ENCODE data around the gene HS3ST2.

The HS3ST2 gene

DNA sequence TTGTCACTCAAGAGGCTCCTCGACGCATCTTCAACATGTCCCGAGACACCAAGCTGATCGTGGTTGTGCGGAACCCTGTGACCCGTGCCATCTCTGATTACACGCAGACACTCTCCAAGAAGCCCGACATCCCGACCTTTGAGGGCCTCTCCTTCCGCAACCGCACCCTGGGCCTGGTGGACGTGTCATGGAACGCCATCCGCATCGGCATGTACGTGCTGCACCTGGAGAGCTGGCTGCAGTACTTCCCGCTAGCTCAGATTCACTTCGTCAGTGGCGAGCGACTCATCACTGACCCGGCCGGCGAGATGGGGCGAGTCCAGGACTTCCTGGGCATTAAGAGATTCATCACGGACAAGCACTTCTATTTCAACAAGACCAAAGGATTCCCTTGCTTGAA, 101.0 kb downstream of the HS3ST2 start:
- H3K9ac ChIP-seq (ENCODE audit: low read length in 5 of 5): no peak overlapping the region
- peaks cover 0 to 4% (median 0%) of the 10 kb centered on the region in 5 donors for H3K4me1 ChIP-seq (ENCODE audit: control insufficient read depth in 5 of 5, insufficient read depth in 5 of 5, low read length in 5 of 5)
- no peak overlapping the region for H3K4me3 ChIP-seq (ENCODE audit: low read depth in 1 of 5, low read length in 5 of 5)
- no peak overlapping the region for H3K27ac ChIP-seq (ENCODE audit: low read depth, low read length)
- no peaks in the 10 kb centered on the region for H3K36me3 ChIP-seq (ENCODE audit: control insufficient read depth in 5 of 5, insufficient read depth in 5 of 5, low read length in 5 of 5)
- H3K9me3 ChIP-seq (ENCODE audit: control insufficient read depth in 5 of 5, low read length in 5 of 5): no peaks in the 10 kb centered on the region
- H3K27me3 ChIP-seq (ENCODE audit: control insufficient read depth in 5 of 5, insufficient read depth in 4 of 5, low read length in 5 of 5): peaks cover 0 to 12% (median 0%) of the 10 kb centered on the region in 5 donors

DNA sequence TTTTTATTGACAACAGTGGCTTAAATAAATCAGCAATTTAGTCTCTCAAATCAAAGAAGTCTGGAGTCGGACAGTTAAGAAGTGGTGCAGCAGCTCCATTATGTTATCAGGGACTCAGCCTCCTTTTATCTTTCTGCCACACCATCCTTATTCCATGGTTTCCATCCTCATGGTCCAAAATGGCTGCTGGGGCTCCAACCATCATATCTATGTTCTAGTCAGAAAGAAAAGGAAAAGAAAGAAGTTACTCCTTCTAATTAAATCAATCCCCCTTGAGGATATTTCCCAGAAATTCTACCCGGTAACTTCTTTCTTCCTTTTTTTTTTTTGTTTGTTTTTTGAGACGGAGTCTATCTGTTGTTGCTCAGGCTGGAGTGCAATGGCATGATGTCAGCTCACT, 109.5 kb downstream of the HS3ST2 start:
- Histone ChIP-seq H3K4me3 (ENCODE audit: low read depth in 1 of 5, low read length in 5 of 5) (no peak overlapping the region), H3K27ac (ENCODE audit: low read depth, low read length) (no peak overlapping the region), H3K4me1 (ENCODE audit: control insufficient read depth in 5 of 5, insufficient read depth in 5 of 5, low read length in 5 of 5) (no peaks in the 10 kb centered on the region), H3K27me3 (ENCODE audit: control insufficient read depth in 5 of 5, insufficient read depth in 4 of 5, low read length in 5 of 5) (peaks cover 0 to 19% (median 5%) of the 10 kb centered on the region in 5 donors), H3K36me3 (ENCODE audit: control insufficient read depth in 5 of 5, insufficient read depth in 5 of 5, low read length in 5 of 5) (no peaks in the 10 kb centered on the region), H3K9me3 (ENCODE audit: control insufficient read depth in 5 of 5, low read length in 5 of 5) (no peaks in the 10 kb centered on the region), H3K9ac (ENCODE audit: low read length in 5 of 5) (no peak overlapping the region)

DNA sequence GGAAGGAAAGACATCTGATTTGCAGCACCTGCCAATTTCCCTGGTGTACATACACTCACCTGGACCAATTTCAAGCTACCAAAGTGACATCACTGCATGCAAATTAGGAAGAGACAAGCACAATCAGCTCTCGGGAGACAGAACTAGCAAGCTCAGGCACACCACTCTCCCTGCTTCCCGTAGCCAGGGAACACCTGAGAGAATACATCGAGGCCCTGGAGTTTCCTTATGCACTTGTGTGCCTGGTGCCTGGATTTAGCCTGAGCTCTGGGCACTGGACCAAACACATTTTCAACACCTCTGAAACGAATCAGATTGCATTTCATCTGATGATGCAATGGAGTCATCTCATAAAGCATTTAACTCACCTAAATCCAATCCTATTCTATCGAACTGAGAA, 110.5 kb downstream of the HS3ST2 start:
- Histone ChIP-seq H3K9me3 (ENCODE audit: control insufficient read depth in 5 of 5, low read length in 5 of 5) (no peaks in the 10 kb centered on the region), H3K27ac (ENCODE audit: low read depth, low read length) (no peak overlapping the region), H3K27me3 (ENCODE audit: control insufficient read depth in 5 of 5, insufficient read depth in 4 of 5, low read length in 5 of 5) (peaks cover 0 to 14% (median 5%) of the 10 kb centered on the region in 5 donors), H3K9ac (ENCODE audit: low read length in 5 of 5) (no peak overlapping the region), H3K4me3 (ENCODE audit: low read depth in 1 of 5, low read length in 5 of 5) (no peak overlapping the region), H3K36me3 (ENCODE audit: control insufficient read depth in 5 of 5, insufficient read depth in 5 of 5, low read length in 5 of 5) (no peaks in the 10 kb centered on the region), H3K4me1 (ENCODE audit: control insufficient read depth in 5 of 5, insufficient read depth in 5 of 5, low read length in 5 of 5) (no peaks in the 10 kb centered on the region)

DNA sequence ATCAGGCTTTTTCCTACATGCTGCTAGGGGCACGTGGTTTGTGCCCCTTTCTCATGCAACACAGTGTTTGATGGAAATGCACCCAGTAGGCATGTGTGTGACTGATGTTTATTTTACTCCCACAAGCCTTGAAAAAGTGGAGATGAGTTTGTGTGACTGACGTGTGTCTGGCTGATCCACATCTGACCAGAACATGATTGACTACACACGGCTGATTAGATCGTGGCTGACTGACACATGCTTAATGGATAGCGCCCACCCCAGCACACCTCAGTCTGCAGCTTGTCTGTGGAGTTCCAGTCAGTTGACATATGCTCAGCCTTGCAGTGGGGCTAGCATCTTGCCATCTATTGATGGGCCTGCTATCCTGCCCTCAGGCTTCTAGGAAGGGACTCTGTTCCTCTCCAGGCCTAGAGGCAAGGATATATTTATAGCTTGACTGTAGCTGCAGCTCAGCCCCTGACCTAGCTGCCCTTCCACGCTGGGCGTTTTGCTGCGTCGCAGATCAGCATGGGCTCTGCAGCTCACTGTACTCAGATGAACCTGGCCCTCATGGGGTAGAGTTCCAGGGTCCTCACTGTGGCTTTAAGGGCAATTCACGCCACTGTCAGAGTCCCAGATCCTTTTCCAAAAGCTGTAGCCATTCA, 112.3 kb downstream of the HS3ST2 start:
- Histone ChIP-seq H3K27me3 (ENCODE audit: control insufficient read depth in 5 of 5, insufficient read depth in 4 of 5, low read length in 5 of 5) (peaks cover 0 to 13% (median 5%) of the 10 kb centered on the region in 5 donors), H3K9ac (ENCODE audit: low read length in 5 of 5) (no peak overlapping the region), H3K4me1 (ENCODE audit: control insufficient read depth in 5 of 5, insufficient read depth in 5 of 5, low read length in 5 of 5) (no peaks in the 10 kb centered on the region), H3K9me3 (ENCODE audit: control insufficient read depth in 5 of 5, low read length in 5 of 5) (no peaks in the 10 kb centered on the region), H3K36me3 (ENCODE audit: control insufficient read depth in 5 of 5, insufficient read depth in 5 of 5, low read length in 5 of 5) (no peaks in the 10 kb centered on the region), H3K27ac (ENCODE audit: low read depth, low read length) (no peak overlapping the region), H3K4me3 (ENCODE audit: low read depth in 1 of 5, low read length in 5 of 5) (no peak overlapping the region)

DNA sequence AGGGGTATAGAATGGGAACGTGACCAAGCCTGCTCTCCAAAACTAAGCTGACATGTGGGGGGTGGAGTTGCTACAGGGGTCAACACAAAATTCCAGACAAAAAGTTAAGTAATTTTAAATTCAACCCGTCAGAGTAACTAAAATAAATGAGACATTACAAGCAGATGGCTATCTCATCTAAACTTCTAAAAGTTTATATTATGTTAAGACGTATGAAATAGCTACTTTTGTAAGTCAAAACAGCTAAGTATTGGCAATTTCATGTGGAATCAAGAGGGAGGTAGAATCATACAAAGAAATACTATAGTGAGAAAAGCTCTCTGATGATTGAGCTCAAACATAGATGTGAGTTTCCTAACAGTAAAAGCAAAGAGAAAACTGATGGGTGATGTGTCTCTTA, 113.3 kb downstream of the HS3ST2 start:
- no peak overlapping the region for H3K9ac ChIP-seq (ENCODE audit: low read length in 5 of 5)
- no peaks in the 10 kb centered on the region for H3K36me3 ChIP-seq (ENCODE audit: control insufficient read depth in 5 of 5, insufficient read depth in 5 of 5, low read length in 5 of 5)
- H3K9me3 ChIP-seq (ENCODE audit: control insufficient read depth in 5 of 5, low read length in 5 of 5): no peaks in the 10 kb centered on the region
- peaks cover 0 to 12% (median 5%) of the 10 kb centered on the region in 5 donors for H3K27me3 ChIP-seq (ENCODE audit: control insufficient read depth in 5 of 5, insufficient read depth in 4 of 5, low read length in 5 of 5)
- H3K27ac ChIP-seq (ENCODE audit: low read depth, low read length): no peak overlapping the region
- no peak overlapping the region for H3K4me3 ChIP-seq (ENCODE audit: low read depth in 1 of 5, low read length in 5 of 5)
- peaks cover 0 to under 1% (median 0%) of the 10 kb centered on the region in 5 donors for H3K4me1 ChIP-seq (ENCODE audit: control insufficient read depth in 5 of 5, insufficient read depth in 5 of 5, low read length in 5 of 5)

DNA sequence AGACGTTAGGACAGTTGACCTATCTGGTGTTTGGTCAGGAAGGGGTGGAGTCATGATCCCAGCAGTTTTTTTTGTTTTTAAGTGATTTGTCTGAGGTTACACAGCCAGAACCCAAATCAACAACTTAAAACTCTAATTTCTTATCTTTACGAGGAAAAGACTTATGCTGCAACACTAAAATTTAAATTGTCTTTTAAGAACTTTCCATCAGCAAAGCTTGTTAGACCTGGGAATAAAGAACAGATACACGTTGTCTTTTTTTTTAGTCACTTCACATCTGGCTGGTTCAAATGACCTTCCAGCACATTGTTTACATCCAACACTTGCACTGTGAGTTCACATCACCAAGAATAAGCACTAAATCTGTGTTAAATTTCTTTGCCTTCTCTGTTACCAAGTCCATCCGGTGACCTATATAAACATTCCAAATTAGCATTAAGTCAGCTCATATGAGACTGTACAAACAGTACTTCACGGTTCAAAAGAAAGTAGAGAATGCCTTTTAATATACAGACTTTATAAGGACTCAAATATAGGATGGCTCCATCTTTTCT, 115.0 kb downstream of the HS3ST2 start:
- Histone ChIP-seq H3K36me3 (ENCODE audit: control insufficient read depth in 5 of 5, insufficient read depth in 5 of 5, low read length in 5 of 5) (no peaks in the 10 kb centered on the region), H3K27ac (ENCODE audit: low read depth, low read length) (no peak overlapping the region), H3K9me3 (ENCODE audit: control insufficient read depth in 5 of 5, low read length in 5 of 5) (no peaks in the 10 kb centered on the region), H3K27me3 (ENCODE audit: control insufficient read depth in 5 of 5, insufficient read depth in 4 of 5, low read length in 5 of 5) (peaks cover 0 to 13% (median 7%) of the 10 kb centered on the region in 5 donors), H3K4me3 (ENCODE audit: low read depth in 1 of 5, low read length in 5 of 5) (no peak overlapping the region), H3K4me1 (ENCODE audit: control insufficient read depth in 5 of 5, insufficient read depth in 5 of 5, low read length in 5 of 5) (peaks cover 0 to 11% (median 0%) of the 10 kb centered on the region in 5 donors), H3K9ac (ENCODE audit: low read length in 5 of 5) (no peak overlapping the region)

DNA sequence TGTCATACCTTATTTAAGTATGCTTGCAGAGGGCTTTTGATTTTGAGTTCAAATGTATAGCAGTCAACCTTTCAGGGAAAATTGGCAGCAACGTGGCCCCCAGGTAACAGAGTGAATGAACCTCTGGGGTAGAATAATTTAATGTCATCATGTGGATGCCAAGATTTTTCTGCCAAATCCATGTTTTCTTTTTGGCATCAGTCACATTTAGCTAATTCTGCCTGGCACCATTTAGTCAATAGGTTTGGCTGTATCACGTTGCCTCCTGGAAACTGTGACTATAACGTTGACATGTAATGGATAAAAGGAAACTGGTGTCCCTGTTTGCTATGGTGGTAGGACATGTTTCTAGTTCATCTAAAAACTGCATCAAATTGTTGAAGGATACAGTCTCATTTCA, 115.5 kb downstream of the HS3ST2 start:
- Histone ChIP-seq H3K4me3 (ENCODE audit: low read depth in 1 of 5, low read length in 5 of 5) (no peak overlapping the region), H3K27me3 (ENCODE audit: control insufficient read depth in 5 of 5, insufficient read depth in 4 of 5, low read length in 5 of 5) (peaks cover 0 to 11% (median 4%) of the 10 kb centered on the region in 5 donors), H3K36me3 (ENCODE audit: control insufficient read depth in 5 of 5, insufficient read depth in 5 of 5, low read length in 5 of 5) (no peaks in the 10 kb centered on the region), H3K9ac (ENCODE audit: low read length in 5 of 5) (no peak overlapping the region), H3K9me3 (ENCODE audit: control insufficient read depth in 5 of 5, low read length in 5 of 5) (no peaks in the 10 kb centered on the region), H3K27ac (ENCODE audit: low read depth, low read length) (no peak overlapping the region), H3K4me1 (ENCODE audit: control insufficient read depth in 5 of 5, insufficient read depth in 5 of 5, low read length in 5 of 5) (peaks cover 0 to 11% (median 0%) of the 10 kb centered on the region in 5 donors)

DNA sequence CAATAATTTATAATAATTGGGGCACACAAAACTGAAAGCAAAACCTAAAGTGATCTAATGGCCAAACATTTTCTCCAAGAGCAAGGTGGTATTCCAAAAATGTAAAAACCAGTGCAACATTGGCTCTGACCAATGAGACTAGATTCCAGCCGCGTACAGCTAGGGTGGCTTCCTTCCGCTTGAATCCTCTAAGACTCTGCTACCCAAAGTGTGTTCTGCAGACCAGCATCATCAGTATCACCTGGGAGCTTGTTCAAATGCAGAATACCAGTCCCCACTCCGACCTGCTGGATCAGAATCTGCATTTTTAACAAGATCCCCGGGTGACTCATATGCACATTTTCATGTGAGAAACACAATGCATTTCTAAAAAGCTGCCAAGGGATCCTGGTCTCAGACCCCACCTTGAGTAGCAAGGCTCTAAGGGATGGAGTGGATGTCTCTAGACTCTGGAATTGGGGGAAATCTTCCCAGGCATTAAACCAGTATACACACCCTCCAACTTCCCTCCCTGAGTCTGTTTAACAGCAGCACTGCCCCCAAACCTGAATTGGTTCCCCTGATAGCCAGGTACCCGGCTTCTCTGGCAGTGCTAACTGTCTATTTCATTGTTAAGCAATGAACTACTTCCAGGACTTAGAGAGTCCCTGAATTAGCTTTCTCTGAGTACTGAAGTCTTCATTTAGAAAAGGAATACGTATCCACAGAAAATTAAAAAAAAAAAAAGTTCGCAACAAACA, 118.2 kb downstream of the HS3ST2 start:
- Histone ChIP-seq H3K9me3 (ENCODE audit: control insufficient read depth in 5 of 5, low read length in 5 of 5) (no peaks in the 10 kb centered on the region), H3K27me3 (ENCODE audit: control insufficient read depth in 5 of 5, insufficient read depth in 4 of 5, low read length in 5 of 5) (peaks cover 0 to 11% (median 0%) of the 10 kb centered on the region in 5 donors), H3K36me3 (ENCODE audit: control insufficient read depth in 5 of 5, insufficient read depth in 5 of 5, low read length in 5 of 5) (no peaks in the 10 kb centered on the region), H3K9ac (ENCODE audit: low read length in 5 of 5) (no peak overlapping the region), H3K4me1 (ENCODE audit: control insufficient read depth in 5 of 5, insufficient read depth in 5 of 5, low read length in 5 of 5) (peaks cover 0 to 11% (median 0%) of the 10 kb centered on the region in 5 donors), H3K27ac (ENCODE audit: low read depth, low read length) (no peak overlapping the region), H3K4me3 (ENCODE audit: low read depth in 1 of 5, low read length in 5 of 5) (no peak overlapping the region)

DNA sequence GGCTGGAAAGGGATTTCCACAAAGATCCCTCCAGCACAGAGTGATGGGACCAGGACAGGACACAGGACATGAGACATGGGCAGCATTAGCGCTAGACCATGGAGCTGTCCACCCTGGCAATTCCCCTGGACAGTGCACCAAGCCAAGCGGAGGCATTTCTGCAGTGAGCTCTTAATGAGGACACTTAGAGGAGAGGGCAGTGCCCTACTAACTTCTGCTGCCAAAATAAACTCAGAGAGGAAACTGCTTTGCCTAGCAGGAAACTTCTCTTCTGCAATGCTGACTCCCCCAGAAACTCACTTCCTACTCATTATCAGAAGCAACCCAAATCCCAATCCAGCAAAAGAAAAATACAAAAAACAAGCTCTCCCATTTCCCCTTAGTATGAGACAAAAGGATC, 119.2 kb downstream of the HS3ST2 start:
- peaks cover 0 to 11% (median 0%) of the 10 kb centered on the region in 5 donors for H3K4me1 ChIP-seq (ENCODE audit: control insufficient read depth in 5 of 5, insufficient read depth in 5 of 5, low read length in 5 of 5)

DNA sequence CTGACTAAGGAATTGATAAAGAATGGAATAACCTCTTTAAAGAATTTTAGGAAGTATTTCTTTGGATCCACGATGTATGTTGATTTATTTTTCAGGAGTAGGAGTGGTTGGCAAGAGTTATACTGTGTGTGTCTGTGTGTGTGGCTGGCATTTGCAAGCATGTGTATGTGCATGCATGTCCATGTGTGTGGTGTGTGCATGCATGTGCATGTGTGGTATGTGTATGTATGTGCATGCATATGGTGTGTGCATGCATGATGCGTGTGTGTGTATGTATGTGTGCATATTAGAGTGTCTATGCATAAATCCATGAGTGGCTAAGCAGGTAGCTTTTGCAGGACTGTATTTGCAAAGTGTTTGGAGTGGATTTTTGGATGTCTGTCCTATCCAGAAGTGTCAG, 120.8 kb downstream of the HS3ST2 start:
- H3K4me3 ChIP-seq (ENCODE audit: low read depth in 1 of 5, low read length in 5 of 5): no peak overlapping the region

More for the DNA sequence above, 119.2 kb downstream of the HS3ST2 start:
- Histone ChIP-seq H3K27me3 (ENCODE audit: control insufficient read depth in 5 of 5, insufficient read depth in 4 of 5, low read length in 5 of 5) (peaks cover 0 to 11% (median 0%) of the 10 kb centered on the region in 5 donors), H3K36me3 (ENCODE audit: control insufficient read depth in 5 of 5, insufficient read depth in 5 of 5, low read length in 5 of 5) (no peaks in the 10 kb centered on the region), H3K9ac (ENCODE audit: low read length in 5 of 5) (no peak overlapping the region), H3K4me3 (ENCODE audit: low read depth in 1 of 5, low read length in 5 of 5) (no peak overlapping the region), H3K27ac (ENCODE audit: low read depth, low read length) (no peak overlapping the region), H3K9me3 (ENCODE audit: control insufficient read depth in 5 of 5, low read length in 5 of 5) (no peaks in the 10 kb centered on the region)

More for the DNA sequence above, 120.8 kb downstream of the HS3ST2 start:
- Histone ChIP-seq H3K36me3 (ENCODE audit: control insufficient read depth in 5 of 5, insufficient read depth in 5 of 5, low read length in 5 of 5) (no peaks in the 10 kb centered on the region), H3K9ac (ENCODE audit: low read length in 5 of 5) (no peak overlapping the region), H3K27me3 (ENCODE audit: control insufficient read depth in 5 of 5, insufficient read depth in 4 of 5, low read length in 5 of 5) (peaks cover 0 to 11% (median 0%) of the 10 kb centered on the region in 5 donors), H3K27ac (ENCODE audit: low read depth, low read length) (no peak overlapping the region), H3K9me3 (ENCODE audit: control insufficient read depth in 5 of 5, low read length in 5 of 5) (no peaks in the 10 kb centered on the region), H3K4me1 (ENCODE audit: control insufficient read depth in 5 of 5, insufficient read depth in 5 of 5, low read length in 5 of 5) (peaks cover 0 to 11% (median 0%) of the 10 kb centered on the region in 5 donors)

Data from subcutaneous abdominal adipose tissue (tissue), 5 donors.